ENCODE measurements around the gene CXCL8.

Gene CXCL8

DNA sequence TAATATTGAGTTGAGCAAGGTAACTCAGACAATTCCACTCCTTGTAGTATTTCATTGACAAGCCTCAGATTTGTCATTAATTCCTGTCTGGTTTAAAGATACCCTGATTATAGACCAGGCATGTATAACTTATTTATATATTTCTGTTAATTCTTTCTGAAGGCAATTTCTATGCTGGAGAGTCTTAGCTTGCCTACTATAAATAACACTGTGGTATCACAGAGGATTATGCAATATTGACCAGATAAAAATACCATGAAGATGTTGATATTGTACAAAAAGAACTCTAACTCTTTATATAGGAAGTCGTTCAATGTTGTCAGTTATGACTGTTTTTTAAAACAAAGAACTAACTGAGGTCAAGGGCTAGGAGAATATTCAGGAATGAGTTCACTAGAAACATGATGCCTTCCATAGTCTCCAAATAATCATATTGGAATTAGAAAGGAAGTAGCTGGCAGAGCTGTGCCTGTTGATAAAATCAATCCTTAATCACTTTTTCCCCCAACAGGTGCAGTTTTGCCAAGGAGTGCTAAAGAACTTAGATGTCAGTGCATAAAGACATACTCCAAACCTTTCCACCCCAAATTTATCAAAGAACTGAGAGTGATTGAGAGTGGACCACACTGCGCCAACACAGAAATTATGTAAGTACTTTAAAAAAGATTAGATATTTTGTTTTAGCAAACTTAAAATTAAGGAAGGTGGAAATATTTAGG lies 821 bp downstream of the CXCL8 start:
- DNase-seq, result no peak

DNA sequence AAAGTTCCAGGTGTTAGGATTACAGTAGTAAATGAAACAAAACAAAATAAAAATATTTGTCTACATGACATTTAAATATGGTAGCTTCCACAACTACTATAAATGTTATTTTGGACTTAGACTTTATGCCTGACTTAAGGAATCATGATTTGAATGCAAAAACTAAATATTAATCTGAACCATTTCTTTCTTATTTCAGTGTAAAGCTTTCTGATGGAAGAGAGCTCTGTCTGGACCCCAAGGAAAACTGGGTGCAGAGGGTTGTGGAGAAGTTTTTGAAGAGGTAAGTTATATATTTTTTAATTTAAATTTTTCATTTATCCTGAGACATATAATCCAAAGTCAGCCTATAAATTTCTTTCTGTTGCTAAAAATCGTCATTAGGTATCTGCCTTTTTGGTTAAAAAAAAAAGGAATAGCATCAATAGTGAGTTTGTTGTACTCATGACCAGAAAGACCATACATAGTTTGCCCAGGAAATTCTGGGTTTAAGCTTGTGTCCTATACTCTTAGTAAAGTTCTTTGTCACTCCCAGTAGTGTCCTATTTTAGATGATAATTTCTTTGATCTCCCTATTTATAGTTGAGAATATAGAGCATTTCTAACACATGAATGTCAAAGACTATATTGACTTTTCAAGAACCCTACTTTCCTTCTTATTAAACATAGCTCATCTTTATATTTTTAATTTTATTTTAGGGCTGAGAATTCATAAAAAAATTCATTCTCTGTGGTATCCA lies 1.6 kb downstream of the CXCL8 start:
- H3K27me3 ChIP-seq (ENCODE audit: insufficient read depth, low read depth, severe bottlenecking), result no peaks in the 10 kb centered on the region
- no peaks in the 10 kb centered on the region for H3K9me3 ChIP-seq (ENCODE audit: severe bottlenecking)
- TF ChIP-seq, protein P1, sequence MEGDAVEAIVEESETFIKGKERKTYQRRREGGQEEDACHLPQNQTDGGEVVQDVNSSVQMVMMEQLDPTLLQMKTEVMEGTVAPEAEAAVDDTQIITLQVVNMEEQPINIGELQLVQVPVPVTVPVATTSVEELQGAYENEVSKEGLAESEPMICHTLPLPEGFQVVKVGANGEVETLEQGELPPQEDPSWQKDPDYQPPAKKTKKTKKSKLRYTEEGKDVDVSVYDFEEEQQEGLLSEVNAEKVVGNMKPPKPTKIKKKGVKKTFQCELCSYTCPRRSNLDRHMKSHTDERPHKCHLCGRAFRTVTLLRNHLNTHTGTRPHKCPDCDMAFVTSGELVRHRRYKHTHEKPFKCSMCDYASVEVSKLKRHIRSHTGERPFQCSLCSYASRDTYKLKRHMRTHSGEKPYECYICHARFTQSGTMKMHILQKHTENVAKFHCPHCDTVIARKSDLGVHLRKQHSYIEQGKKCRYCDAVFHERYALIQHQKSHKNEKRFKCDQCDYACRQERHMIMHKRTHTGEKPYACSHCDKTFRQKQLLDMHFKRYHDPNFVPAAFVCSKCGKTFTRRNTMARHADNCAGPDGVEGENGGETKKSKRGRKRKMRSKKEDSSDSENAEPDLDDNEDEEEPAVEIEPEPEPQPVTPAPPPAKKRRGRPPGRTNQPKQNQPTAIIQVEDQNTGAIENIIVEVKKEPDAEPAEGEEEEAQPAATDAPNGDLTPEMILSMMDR (IDR thresholded peaks at IDR 0.05; ENCODE audit: low read depth, low read length), result no peak
- H3K4me3 ChIP-seq (ENCODE audit: low read depth, low read length), result no peak overlapping the region
- DNase-seq, result no peak
- H3K36me3 ChIP-seq, result no peaks in the 10 kb centered on the region
- no peak overlapping the region for H3K27ac ChIP-seq

More for the DNA sequence above, 821 bp downstream of the CXCL8 start:
- no peaks in the 10 kb centered on the region for H3K9me3 ChIP-seq (ENCODE audit: severe bottlenecking)
- no peaks in the 10 kb centered on the region for H3K36me3 ChIP-seq
- H3K4me3 ChIP-seq (ENCODE audit: low read depth, low read length), result no peak overlapping the region
- no peaks in the 10 kb centered on the region for H3K27me3 ChIP-seq (ENCODE audit: insufficient read depth, low read depth, severe bottlenecking)
- TF ChIP-seq, protein P1 (IDR thresholded peaks at IDR 0.05; ENCODE audit: low read depth, low read length), result no peak
- no peak overlapping the region for H3K27ac ChIP-seq

DNA sequence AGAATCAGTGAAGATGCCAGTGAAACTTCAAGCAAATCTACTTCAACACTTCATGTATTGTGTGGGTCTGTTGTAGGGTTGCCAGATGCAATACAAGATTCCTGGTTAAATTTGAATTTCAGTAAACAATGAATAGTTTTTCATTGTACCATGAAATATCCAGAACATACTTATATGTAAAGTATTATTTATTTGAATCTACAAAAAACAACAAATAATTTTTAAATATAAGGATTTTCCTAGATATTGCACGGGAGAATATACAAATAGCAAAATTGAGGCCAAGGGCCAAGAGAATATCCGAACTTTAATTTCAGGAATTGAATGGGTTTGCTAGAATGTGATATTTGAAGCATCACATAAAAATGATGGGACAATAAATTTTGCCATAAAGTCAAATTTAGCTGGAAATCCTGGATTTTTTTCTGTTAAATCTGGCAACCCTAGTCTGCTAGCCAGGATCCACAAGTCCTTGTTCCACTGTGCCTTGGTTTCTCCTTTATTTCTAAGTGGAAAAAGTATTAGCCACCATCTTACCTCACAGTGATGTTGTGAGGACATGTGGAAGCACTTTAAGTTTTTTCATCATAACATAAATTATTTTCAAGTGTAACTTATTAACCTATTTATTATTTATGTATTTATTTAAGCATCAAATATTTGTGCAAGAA lies 2.3 kb downstream of the CXCL8 start:
- Histone ChIP-seq H3K36me3 (no peaks in the 10 kb centered on the region), H3K27ac (no peak overlapping the region), H3K27me3 (ENCODE audit: insufficient read depth, low read depth, severe bottlenecking) (no peaks in the 10 kb centered on the region), H3K9me3 (ENCODE audit: severe bottlenecking) (no peaks in the 10 kb centered on the region), H3K4me3 (ENCODE audit: low read depth, low read length) (no peak overlapping the region)
- TF ChIP-seq, protein P1 (IDR thresholded peaks at IDR 0.05; ENCODE audit: low read depth, low read length), result no peak
- no peak for DNase-seq

DNA sequence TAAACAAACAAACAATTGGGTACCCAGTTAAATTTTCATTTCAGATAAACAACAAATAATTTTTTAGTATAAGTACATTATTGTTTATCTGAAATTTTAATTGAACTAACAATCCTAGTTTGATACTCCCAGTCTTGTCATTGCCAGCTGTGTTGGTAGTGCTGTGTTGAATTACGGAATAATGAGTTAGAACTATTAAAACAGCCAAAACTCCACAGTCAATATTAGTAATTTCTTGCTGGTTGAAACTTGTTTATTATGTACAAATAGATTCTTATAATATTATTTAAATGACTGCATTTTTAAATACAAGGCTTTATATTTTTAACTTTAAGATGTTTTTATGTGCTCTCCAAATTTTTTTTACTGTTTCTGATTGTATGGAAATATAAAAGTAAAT lies 2.9 kb downstream of the CXCL8 start:
- TF ChIP-seq, protein P1 (IDR thresholded peaks at IDR 0.05; ENCODE audit: low read depth, low read length), result no peak
- H3K4me3 ChIP-seq (ENCODE audit: low read depth, low read length), result no peak overlapping the region
- H3K27ac ChIP-seq, result no peak overlapping the region
- DNase-seq, result no peak
- no peaks in the 10 kb centered on the region for H3K27me3 ChIP-seq (ENCODE audit: insufficient read depth, low read depth, severe bottlenecking)
- H3K9me3 ChIP-seq (ENCODE audit: severe bottlenecking), result no peaks in the 10 kb centered on the region
- H3K36me3 ChIP-seq, result no peaks in the 10 kb centered on the region

DNA sequence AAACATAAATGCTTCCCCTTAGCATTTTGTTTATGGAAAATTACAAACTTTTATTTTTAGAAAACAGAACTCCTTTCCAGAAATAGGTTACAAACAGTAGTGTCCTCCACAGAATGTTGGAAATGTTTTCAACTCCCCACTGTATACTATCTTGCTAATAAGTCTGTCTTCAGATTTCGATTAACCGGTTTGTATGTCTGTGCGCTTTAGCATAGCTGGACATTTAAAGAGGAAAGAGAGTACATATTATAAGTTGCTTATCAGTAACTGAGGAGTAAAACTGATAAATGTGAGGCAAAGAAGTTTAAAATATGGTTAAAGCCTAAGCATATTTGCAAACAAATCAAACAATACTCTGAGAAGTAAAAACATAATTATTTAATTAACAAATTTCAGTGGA lies 3.4 kb downstream of the CXCL8 start:
- H3K27ac ChIP-seq, result no peak overlapping the region
- no peaks in the 10 kb centered on the region for H3K36me3 ChIP-seq
- H3K27me3 ChIP-seq (ENCODE audit: insufficient read depth, low read depth, severe bottlenecking), result no peaks in the 10 kb centered on the region
- H3K9me3 ChIP-seq (ENCODE audit: severe bottlenecking), result no peaks in the 10 kb centered on the region
- no peak overlapping the region for H3K4me3 ChIP-seq (ENCODE audit: low read depth, low read length)
- TF ChIP-seq, protein P1 (IDR thresholded peaks at IDR 0.05; ENCODE audit: low read depth, low read length), result no peak
- DNase-seq, result no peak

Measured in WERI-Rb-1 (cell line).